Mesendoderm (in vitro differentiated cells): ENCODE measurements around the gene PCA3. TPM values are rescaled to one million over a fixed set of nuclear protein-coding genes. Genes with fewer than 3 reads are reported as not detected.

Source experiments
- DNase-seq: peaks from one replicate; pipeline ENCODE4 v3.0.0; 2013
- H2AK5ac ChIP-seq: 2 replicates; pipeline ENCODE4 v1.6.1; 2013; ENCODE audit warnings: low read length, inconsistent platforms
- H2BK120ac ChIP-seq: 2 replicates; pipeline ENCODE4 v1.6.1; 2013; ENCODE audit warnings: low read depth, mild to moderate bottlenecking, low read length, moderate library complexity, mixed read lengths
- H2BK15ac ChIP-seq: replicated peaks from 2 replicates; pipeline ENCODE4 v1.6.1; 2013; ENCODE audit warnings: low read depth, mild to moderate bottlenecking, moderate library complexity
- H2BK5ac ChIP-seq: 2 replicates; pipeline ENCODE4 v1.6.1; 2013; ENCODE audit warnings: low read length, inconsistent platforms
- H3K18ac ChIP-seq: 2 replicates; pipeline ENCODE4 v1.6.1; 2013; ENCODE audit warnings: mild to moderate bottlenecking, low read length, mixed read lengths
- H3K23ac ChIP-seq: one replicate; pipeline ENCODE4 v1.6.1; 2013; ENCODE audit warnings: low read length
- H3K27ac ChIP-seq: 2 replicates; pipeline ENCODE4 v1.5.1; 2013; ENCODE audit warnings: low read depth, mild to moderate bottlenecking, inconsistent platforms, low read length, moderate library complexity
- H3K27me3 ChIP-seq: 2 replicates; pipeline ENCODE4 v1.6.1; 2013; ENCODE audit warnings: low read length, control low read depth, mild to moderate bottlenecking, inconsistent platforms; ENCODE audit not compliant: insufficient read depth, poor library complexity
- H3K36me3 ChIP-seq: 2 replicates; pipeline ENCODE4 v1.6.1; 2013; ENCODE audit warnings: low read length, inconsistent platforms; ENCODE audit not compliant: control insufficient read depth, insufficient read depth
- H3K4ac ChIP-seq: one replicate; pipeline ENCODE4 v1.6.1; 2013; ENCODE audit warnings: low read depth, mild to moderate bottlenecking, low read length, moderate library complexity
- H3K4me1 ChIP-seq: 2 replicates; pipeline ENCODE4 v1.6.1; 2013; ENCODE audit warnings: low read depth, low read length, inconsistent platforms; ENCODE audit not compliant: control insufficient read depth
- H3K4me2 ChIP-seq: 2 replicates; pipeline ENCODE4 v1.6.1; 2013; ENCODE audit warnings: low read length
- H3K4me3 ChIP-seq: 2 replicates; pipeline ENCODE4 v1.5.1; 2013; ENCODE audit warnings: mild to moderate bottlenecking, low read length
- H3K56ac ChIP-seq: one replicate; pipeline ENCODE4 v1.6.1; 2013; ENCODE audit warnings: low read length
- H3K79me1 ChIP-seq: 2 replicates; pipeline ENCODE4 v1.6.1; 2013; ENCODE audit warnings: low read length, inconsistent platforms
- H3K79me2 ChIP-seq: 2 replicates; pipeline ENCODE4 v1.6.1; 2013; ENCODE audit warnings: mild to moderate bottlenecking, low read length; ENCODE audit not compliant: control insufficient read depth, insufficient read depth
- H3K9ac ChIP-seq: 2 replicates; pipeline ENCODE4 v1.6.1; 2013; ENCODE audit warnings: low read length, inconsistent platforms
- H4K5ac ChIP-seq: one replicate; pipeline ENCODE4 v1.6.1; 2013; ENCODE audit warnings: low read length
- H4K8ac ChIP-seq: one replicate; pipeline ENCODE4 v1.6.1; 2013; ENCODE audit warnings: low read depth, mild to moderate bottlenecking, control low read depth, low read length, moderate library complexity
- WGBS: extraction: QIAGEN DNeasy Blood & Tissue Kit; methylation state at CpG from one replicate; pipeline ENCODE4 v1.1.7; 2013; ENCODE audit warnings: low lambda C conversion rate, missing lambda C conversion rate; ENCODE audit not compliant: insufficient coverage; ENCODE audit errors: extremely low coverage; 5-methylcytosine and 5-hydroxymethylcytosine counted together
- small RNA-seq: library from polyadenylated mRNA; stranded (forward); fragments of <200 nt; extraction: miRNeasy Mini kit (QIAGEN cat#:217004); gene quantifications from one replicate; pipeline ENCODE3, GENCODE V24; 2013; ENCODE audit not compliant: insufficient read depth

PCA3 gene

GRCh38 chr9:76835571-76836283, 71.5 kb downstream of the PCA3 start:
- Histone ChIP-seq H3K9ac (no peak overlapping the region), H3K4ac (no peak overlapping the region), H3K18ac (no peak overlapping the region), H4K5ac (no peak overlapping the region), H3K23ac (no peak overlapping the region), H3K4me2 (no peak overlapping the region), H3K79me2 (no peaks in the 10 kb centered on the region), H3K4me1 (no peaks in the 10 kb centered on the region), H2BK120ac (no peak overlapping the region), H3K79me1 (no peaks in the 10 kb centered on the region), H2BK15ac (no peak overlapping the region), H3K36me3 (no peaks in the 10 kb centered on the region), H3K4me3 (no peak overlapping the region), H4K8ac (no peak overlapping the region), H3K27me3 (no peaks in the 10 kb centered on the region), H3K27ac (no peak overlapping the region), H3K56ac (no peak overlapping the region), H2BK5ac (no peak overlapping the region), H2AK5ac (no peak overlapping the region)
- no peak for DNase-seq
- no CpG with 5 or more reads among the region's 7 CpGs for WGBS

Small RNAs within 50 kb of the gene (small RNA-seq; reads per million reads assigned to genes)
- gene AL359314.1 = not detected
